PC-3 (cell line): ENCODE measurements around the gene GIMD1.

Experiments
- EZH2 ChIP-seq: fragments of 300-600 bp; sonication (generic); IDR thresholded peaks from one replicate; pipeline ENCODE4 v1.6.1; 2017; ENCODE audit warnings: antibody characterized with exemption, mild to moderate bottlenecking, low read length; ENCODE audit not compliant: unreplicated experiment
- EZH2phosphoT487 ChIP-seq: fragments of 300-600 bp; sonication (generic); IDR thresholded peaks from 2 replicates; pipeline ENCODE4 v1.6.1; 2018; ENCODE audit warnings: mild to moderate bottlenecking, antibody characterized with exemption, low read length, borderline replicate concordance
- TF ChIP-seq, protein P1 (sequence below): fragments of 300-600 bp; sonication (generic); conservative IDR thresholded peaks from 2 replicates; pipeline ENCODE4 v1.5.1; 2017; ENCODE audit warnings: antibody characterized with exemption, low read depth, mild to moderate bottlenecking, low read length

DNA sequence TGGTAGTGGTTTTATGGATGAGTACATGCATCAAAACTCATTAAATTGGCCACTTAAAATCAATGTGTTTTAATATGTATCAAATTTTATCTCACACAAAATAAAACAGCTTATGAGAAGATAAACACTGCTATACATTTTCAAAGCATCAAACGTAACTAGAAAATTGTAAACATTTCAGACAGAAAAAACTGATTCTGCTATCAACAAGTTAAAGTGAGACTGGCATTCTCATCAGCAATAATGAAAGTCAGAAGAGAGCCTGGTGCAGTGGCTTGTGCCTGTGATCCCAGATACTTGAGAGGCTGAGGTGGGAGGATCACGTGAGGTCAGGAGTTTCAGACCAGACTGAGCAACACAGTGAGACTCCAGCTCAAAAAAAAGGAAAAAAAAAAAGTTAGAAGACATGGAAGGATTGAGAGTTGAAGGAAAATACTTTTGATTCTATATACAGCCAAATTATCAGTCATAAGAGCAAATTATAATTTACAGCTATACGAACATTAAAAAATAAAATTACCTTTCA, 55.5 kb downstream of the GIMD1 start:
- TF ChIP-seq EZH2phosphoT487: no peak
- no peak for TF ChIP-seq EZH2
- TF ChIP-seq, protein P1, sequence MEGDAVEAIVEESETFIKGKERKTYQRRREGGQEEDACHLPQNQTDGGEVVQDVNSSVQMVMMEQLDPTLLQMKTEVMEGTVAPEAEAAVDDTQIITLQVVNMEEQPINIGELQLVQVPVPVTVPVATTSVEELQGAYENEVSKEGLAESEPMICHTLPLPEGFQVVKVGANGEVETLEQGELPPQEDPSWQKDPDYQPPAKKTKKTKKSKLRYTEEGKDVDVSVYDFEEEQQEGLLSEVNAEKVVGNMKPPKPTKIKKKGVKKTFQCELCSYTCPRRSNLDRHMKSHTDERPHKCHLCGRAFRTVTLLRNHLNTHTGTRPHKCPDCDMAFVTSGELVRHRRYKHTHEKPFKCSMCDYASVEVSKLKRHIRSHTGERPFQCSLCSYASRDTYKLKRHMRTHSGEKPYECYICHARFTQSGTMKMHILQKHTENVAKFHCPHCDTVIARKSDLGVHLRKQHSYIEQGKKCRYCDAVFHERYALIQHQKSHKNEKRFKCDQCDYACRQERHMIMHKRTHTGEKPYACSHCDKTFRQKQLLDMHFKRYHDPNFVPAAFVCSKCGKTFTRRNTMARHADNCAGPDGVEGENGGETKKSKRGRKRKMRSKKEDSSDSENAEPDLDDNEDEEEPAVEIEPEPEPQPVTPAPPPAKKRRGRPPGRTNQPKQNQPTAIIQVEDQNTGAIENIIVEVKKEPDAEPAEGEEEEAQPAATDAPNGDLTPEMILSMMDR: no peak
